GM12878 (cell line): Measurements from ENCODE around the gene P3H2. TPM values are rescaled to one million over a fixed set of nuclear protein-coding genes. Genes with fewer than 3 reads are reported as not detected.
A peak's percentile ranks its signal among the peaks of the same experiment; 100 is the strongest.

Experiments
- ATAC-seq: fragments of 200-7000 bp; cut with Tn5 transposase; 3 replicates; pipeline ENCODE4 v1.9.1; 2020; ENCODE audit warnings: mild to moderate bottlenecking, moderate library complexity
- BruUV-seq: library from RNA; stranded (reverse); fragments of 400-500 nt; replicated peaks from 2 replicates; lab custom pipeline; 2021; lab: Mats Ljungman, UMichigan
- CTCF ChIA-PET: fragments of 300-600 bp; sonication (Branson Sonifier 250); formaldehyde crosslinking; extraction: SDS; loops from one replicate; lab custom pipeline; 2021; ENCODE audit warnings: inconsistent platforms; lab: Yijun Ruan, JAX
- POLR2A ChIA-PET: fragments of 350-600 bp; formaldehyde crosslinking; extraction: SDS; loops from one replicate; lab custom pipeline; 2021; ENCODE audit warnings: inconsistent platforms; lab: Charles Lee
- RAD21 ChIA-PET: fragments of 300-600 bp; sonication (Branson Sonifier 250); formaldehyde crosslinking; loops from one replicate; lab custom pipeline; 2023; ENCODE audit warnings: antibody characterized with exemption; ENCODE audit not compliant: unreplicated experiment; lab: Charles Lee
- SMC1A ChIA-PET: fragments of 300-600 bp; sonication (Branson Sonifier 250); formaldehyde crosslinking; loops from one replicate; lab custom pipeline; 2023; ENCODE audit not compliant: unreplicated experiment, uncharacterized antibody; lab: Charles Lee
- DNase-seq: peaks from one replicate; pipeline ENCODE4 v3.0.0-alpha.2; 2011; ENCODE audit warnings: low read depth, low spot score
- FAIRE-seq: peaks from 3 replicates; lab custom pipeline; 2011; peaks lifted over from hg19 to GRCh38; lab: Jason Lieb, UNC
- H2AFZ ChIP-seq: 2 replicates; pipeline ENCODE4 v1.6.0; 2011; ENCODE audit warnings: low read depth, low read length, control low read depth; ENCODE audit not compliant: control insufficient read depth
- H3K27ac ChIP-seq: 2 replicates; pipeline ENCODE4 v1.5.1; 2011; ENCODE audit warnings: control low read depth; ENCODE audit not compliant: control insufficient read depth, insufficient read depth
- H3K27me3 ChIP-seq, 2 experiments: replicated peaks in 1 of 2; 2 replicates each; pipeline versions ENCODE4 v1.6.0 to v1.6.1; 2011; ENCODE audit warnings: low read length in 1 of 2; ENCODE audit not compliant: control insufficient read depth in 2 of 2, insufficient read depth in 2 of 2
- H3K36me3 ChIP-seq, 2 experiments: 2 replicates each; pipeline ENCODE4 v1.5.1; 2011; ENCODE audit warnings: low read length in 1 of 2; ENCODE audit not compliant: control insufficient read depth in 2 of 2, insufficient read depth in 2 of 2
- H3K4me1 ChIP-seq: 2 replicates; pipeline ENCODE4 v1.6.1; 2011; ENCODE audit warnings: mild to moderate bottlenecking, low read length, moderate library complexity, mixed read lengths; ENCODE audit not compliant: control insufficient read depth, insufficient read depth
- H3K4me2 ChIP-seq: 2 replicates; pipeline ENCODE4 v1.6.0; 2011; ENCODE audit warnings: control low read depth; ENCODE audit not compliant: control insufficient read depth, insufficient read depth
- H3K4me3 ChIP-seq: fragments of 200-600 bp; sonication (generic); 2 replicates; pipeline ENCODE4 v1.5.1; 2016
- H3K79me2 ChIP-seq: 2 replicates; pipeline ENCODE4 v1.6.0; 2011; ENCODE audit warnings: low read length; ENCODE audit not compliant: control insufficient read depth, insufficient read depth
- H3K9ac ChIP-seq: 2 replicates; pipeline ENCODE4 v1.8.0; 2011; ENCODE audit warnings: low read length, control low read depth, mixed read lengths; ENCODE audit not compliant: control insufficient read depth, insufficient read depth
- H3K9me3 ChIP-seq: replicated peaks from 3 replicates; pipeline ENCODE4 v1.5.1; 2011; ENCODE audit warnings: mild to moderate bottlenecking, low read length; ENCODE audit not compliant: control insufficient read depth, insufficient read depth
- H4K20me1 ChIP-seq: 2 replicates; pipeline ENCODE4 v1.6.0; 2011; ENCODE audit not compliant: control insufficient read depth, insufficient read depth
- BCL11A ChIP-seq: IDR thresholded peaks from 2 replicates; pipeline ENCODE4 v1.6.1; 2011; ENCODE audit warnings: low read depth, low read length
- BRCA1 ChIP-seq: IDR thresholded peaks from 2 replicates; pipeline ENCODE4 v1.6.1; 2011; ENCODE audit warnings: low read depth, low read length, improper control_type of control experiment
- MLLT1 ChIP-seq: fragments of 450-650 bp; IDR thresholded peaks from 2 replicates; pipeline ENCODE4 v1.6.1; 2016; ENCODE audit warnings: mild to moderate bottlenecking
- MYC ChIP-seq: IDR thresholded peaks from 2 replicates; pipeline ENCODE4 v1.6.1; 2011; ENCODE audit warnings: mild to moderate bottlenecking, low read length, moderate library complexity, inconsistent platforms; ENCODE audit not compliant: insufficient read depth, insufficient replicate concordance, insufficient read length, severe bottlenecking
- NKRF ChIP-seq: fragments of 450-650 bp; conservative IDR thresholded peaks from 2 replicates; pipeline ENCODE4 v1.6.1; 2017; ENCODE audit warnings: mild to moderate bottlenecking, moderate library complexity
- NR2C1 ChIP-seq: fragments of 450-650 bp; IDR thresholded peaks from 2 replicates; pipeline ENCODE4 v1.6.1; 2017; ENCODE audit warnings: antibody characterized with exemption, mild to moderate bottlenecking, moderate library complexity
- NR2C2 ChIP-seq: IDR thresholded peaks from 2 replicates; pipeline ENCODE4 v1.6.1; 2011; ENCODE audit warnings: borderline replicate concordance, low read depth; ENCODE audit not compliant: control insufficient read depth, insufficient read length
- NR2F1 ChIP-seq: fragments of 450-650 bp; conservative IDR thresholded peaks from 2 replicates; pipeline ENCODE4 v1.6.1; 2017; ENCODE audit warnings: mild to moderate bottlenecking
- RCOR1 ChIP-seq: conservative IDR thresholded peaks from 2 replicates; pipeline ENCODE4 v1.6.1; 2012; ENCODE audit warnings: low read depth, low read length, improper control_type of control experiment
- RELA ChIP-seq: fragments of 450-650 bp; IDR thresholded peaks from 2 replicates; pipeline ENCODE4 v1.8.0; 2014; ENCODE audit warnings: borderline replicate concordance; ENCODE audit not compliant: partially characterized antibody
- SRF ChIP-seq, 2 experiments: IDR thresholded peaks; 2 replicates each; pipeline ENCODE4 v1.6.1; 2011; ENCODE audit warnings: low read depth in 2 of 2, low read length in 2 of 2, mild to moderate bottlenecking in 1 of 2, moderate library complexity in 1 of 2
- YY1 ChIP-seq: IDR thresholded peaks from 2 replicates; pipeline ENCODE4 v1.6.1; 2011; ENCODE audit warnings: low read depth, mild to moderate bottlenecking, low read length
- ZBTB40 ChIP-seq: fragments of 450-650 bp; IDR thresholded peaks from 2 replicates; pipeline ENCODE4 v1.6.1; 2016; ENCODE audit warnings: mild to moderate bottlenecking, moderate library complexity, borderline replicate concordance
- WGBS: methylation state at CpG from one replicate; pipeline ENCODE4 v1.1.6; 2016; ENCODE audit warnings: low lambda C conversion rate; ENCODE audit not compliant: insufficient replicate concordance, insufficient coverage; ENCODE audit errors: missing lambda C conversion rate; 5-methylcytosine and 5-hydroxymethylcytosine counted together
- in situ Hi-C: fragments of 300-500 bp; cut with MboI; formaldehyde crosslinking; loops from 9 replicates; pipeline ENCODE4 v1.14.3; 2018; ENCODE audit warnings: mixed read lengths
- intact Hi-C: fragments of 100-400 bp; cut with micrococcal nuclease; formaldehyde crosslinking; loops from one replicate; pipeline ENCODE4 v1.14.2; 2022; ENCODE audit not compliant: unreplicated experiment
- polyA plus RNA-seq, 11 experiments: library from polyadenylated mRNA; depleted of rRNA in 4 of 11; unstranded in 6 of 11; stranded (reverse) in 5 of 11; fragments of >200 nt; fragmentation: Nextera tagmentation in 4 of 11; fragmentation: Illumina TruSeq in 1 of 11; extraction: Ambion mirVana in 4 of 11; extraction: Trizol in 1 of 11; gene quantifications; 1 replicate in 1 of 11; 2 replicates in 10 of 11; pipeline versions ENCODE4 v1.2.1 to v1.2.3, GENCODE V29; 2011 to 2016; ENCODE audit warnings: inconsistent platforms in 2 of 11, missing spikeins in 2 of 11, low read depth in 1 of 11
- total RNA-seq, 4 experiments: library from RNA; depleted of rRNA in 3 of 4; stranded (reverse); fragments of >200 nt in 3 of 4; fragmentation: Illumina TruSeq in 1 of 4; extraction: Trizol in 1 of 4; gene quantifications; 2 replicates each; pipeline versions ENCODE4 v1.2.1 to v1.2.3, GENCODE V29; 2013 to 2021

Gene P3H2
- total and polyA plus RNA-seq, 10 of the 15 experiments (the other 5 are each of a cell fraction or from before 2014, with no cell fraction given), result 27.0 to 97.6 (median 83.2) TPM

- no peak for TF ChIP-seq ZBTB40
- no peak for TF ChIP-seq MYC
- no peak for TF ChIP-seq BCL11A
- TF ChIP-seq NR2F1, result peak; percentile 41
- no peak for TF ChIP-seq RCOR1
- TF ChIP-seq, all 136 proteins: peak for 4
These were observed 35.1 kb upstream of the P3H2 start (continued) for GRCh38 chr3:190155752-190156151.

GRCh38 chr3:190150681-190151080 lies 30.0 kb upstream of the P3H2 start:
- FAIRE-seq, result no peak
- H3K4me1 ChIP-seq, result no peaks in the 10 kb centered on the region
- intact Hi-C loops, result no loop called here
- H3K9ac ChIP-seq, result no peak overlapping the region
- DNase-seq, result no peak
- H3K27me3 ChIP-seq, result no peaks in the 10 kb centered on the region
- ChIA-PET CTCF (interaction anchor here (0.6 kb wide), 1 partner anchor 65 kb away, joined by 3 read pairs; no protein-coding TSS in a partner anchor), RAD21 (no interaction called here), SMC1A (interaction anchor here (0.6 to 2.2 kb wide), 2 partner anchors 10 to 66 kb away, joined by 3 to 6 read pairs; no protein-coding TSS in a partner anchor), POLR2A (no interaction called here)
- in situ Hi-C loops, result no loop called here
- no peaks in the 10 kb centered on the region for H3K79me2 ChIP-seq
- H4K20me1 ChIP-seq, result no peaks in the 10 kb centered on the region
- no peak overlapping the region for H3K4me3 ChIP-seq
- H3K27ac ChIP-seq, result no peak overlapping the region
- ATAC-seq, result no peak
- no peak overlapping the region for H3K4me2 ChIP-seq
- BruUV-seq, result no TSS peak
- no peaks in the 10 kb centered on the region for H3K9me3 ChIP-seq
- no peak overlapping the region for H2AFZ ChIP-seq
- H3K36me3 ChIP-seq, result no peaks in the 10 kb centered on the region
- WGBS, result 16% methylated on average over 3 of the region's 3 CpGs
- TF ChIP-seq NKRF, result no peak
- no peak for TF ChIP-seq MLLT1
- no peak for TF ChIP-seq NR2C1
- TF ChIP-seq NR2C2, result no peak
- no peak for TF ChIP-seq SRF (IDR thresholded peaks at IDR 0.05; ENCODE audit: low read depth in 2 of 2, low read length in 2 of 2)
- TF ChIP-seq YY1, result no peak
- no peak for TF ChIP-seq BRCA1
- no peak for TF ChIP-seq RELA
